GM12891 (cell line): Measurements from ENCODE around the gene SDR39U1.

Experiments
- POLR2A ChIP-seq: IDR thresholded peaks from 2 replicates; pipeline ENCODE4 v1.6.1; 2011; ENCODE audit warnings: low read depth, low read length, control low read depth
- POLR2AphosphoS5 ChIP-seq: IDR thresholded peaks from 2 replicates; pipeline ENCODE4 v1.6.1; 2011; ENCODE audit warnings: low read depth, low read length, control low read depth
- POU2F2 ChIP-seq: IDR thresholded peaks from 2 replicates; pipeline ENCODE4 v1.6.1; 2011; ENCODE audit warnings: low read depth, mild to moderate bottlenecking, control low read depth, low read length, moderate library complexity
- SPI1 ChIP-seq: IDR thresholded peaks from 2 replicates; pipeline ENCODE4 v1.6.1; 2011; ENCODE audit warnings: low read depth, low read length, control low read depth
- TAF1 ChIP-seq: IDR thresholded peaks from 2 replicates; pipeline ENCODE4 v1.6.1; 2011; ENCODE audit warnings: low read depth, low read length, control low read depth

GRCh38 chr14:24427537-24428508, 14.8 kb downstream of the SDR39U1 start:
- TF ChIP-seq POLR2A (no peak), POLR2AphosphoS5 (no peak), SPI1 (no peak), TAF1 (no peak), POU2F2 (no peak)
